AG09319 (cell line): ENCODE measurements around the gene DYNC1I2.

Source experiments
- DNase-seq: peaks from one replicate; pipeline ENCODE4 v3.0.0-alpha.2; 2010; ENCODE audit warnings: low read depth; ENCODE audit errors: extremely low read depth
- TF ChIP-seq, protein P1 (sequence below): IDR thresholded peaks from 2 replicates; pipeline ENCODE4 v1.5.1; 2011; ENCODE audit warnings: low read depth, mild to moderate bottlenecking, inconsistent platforms, low read length, moderate library complexity

The DYNC1I2 gene

DNA sequence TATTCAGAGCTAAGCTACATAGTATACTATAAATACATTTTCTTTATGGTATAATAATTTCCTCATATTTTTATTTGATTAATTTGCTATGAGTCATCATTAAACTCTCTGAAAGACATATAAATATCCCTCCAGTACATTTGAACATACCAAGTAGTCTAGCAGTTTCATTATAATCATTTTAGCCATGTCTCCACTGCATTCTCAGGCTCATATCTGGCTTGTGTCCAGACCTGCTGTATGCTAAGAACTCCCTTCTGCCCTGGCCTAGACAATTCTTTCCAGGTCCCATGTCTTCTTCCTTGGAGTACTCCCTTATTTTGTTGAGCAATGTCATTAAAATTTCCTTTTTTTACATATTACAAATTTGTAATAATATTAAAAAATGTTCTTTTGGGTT lies 16.6 kb upstream of the DYNC1I2 start:
- no peak for DNase-seq
- TF ChIP-seq, protein P1, sequence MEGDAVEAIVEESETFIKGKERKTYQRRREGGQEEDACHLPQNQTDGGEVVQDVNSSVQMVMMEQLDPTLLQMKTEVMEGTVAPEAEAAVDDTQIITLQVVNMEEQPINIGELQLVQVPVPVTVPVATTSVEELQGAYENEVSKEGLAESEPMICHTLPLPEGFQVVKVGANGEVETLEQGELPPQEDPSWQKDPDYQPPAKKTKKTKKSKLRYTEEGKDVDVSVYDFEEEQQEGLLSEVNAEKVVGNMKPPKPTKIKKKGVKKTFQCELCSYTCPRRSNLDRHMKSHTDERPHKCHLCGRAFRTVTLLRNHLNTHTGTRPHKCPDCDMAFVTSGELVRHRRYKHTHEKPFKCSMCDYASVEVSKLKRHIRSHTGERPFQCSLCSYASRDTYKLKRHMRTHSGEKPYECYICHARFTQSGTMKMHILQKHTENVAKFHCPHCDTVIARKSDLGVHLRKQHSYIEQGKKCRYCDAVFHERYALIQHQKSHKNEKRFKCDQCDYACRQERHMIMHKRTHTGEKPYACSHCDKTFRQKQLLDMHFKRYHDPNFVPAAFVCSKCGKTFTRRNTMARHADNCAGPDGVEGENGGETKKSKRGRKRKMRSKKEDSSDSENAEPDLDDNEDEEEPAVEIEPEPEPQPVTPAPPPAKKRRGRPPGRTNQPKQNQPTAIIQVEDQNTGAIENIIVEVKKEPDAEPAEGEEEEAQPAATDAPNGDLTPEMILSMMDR = no peak

DNA sequence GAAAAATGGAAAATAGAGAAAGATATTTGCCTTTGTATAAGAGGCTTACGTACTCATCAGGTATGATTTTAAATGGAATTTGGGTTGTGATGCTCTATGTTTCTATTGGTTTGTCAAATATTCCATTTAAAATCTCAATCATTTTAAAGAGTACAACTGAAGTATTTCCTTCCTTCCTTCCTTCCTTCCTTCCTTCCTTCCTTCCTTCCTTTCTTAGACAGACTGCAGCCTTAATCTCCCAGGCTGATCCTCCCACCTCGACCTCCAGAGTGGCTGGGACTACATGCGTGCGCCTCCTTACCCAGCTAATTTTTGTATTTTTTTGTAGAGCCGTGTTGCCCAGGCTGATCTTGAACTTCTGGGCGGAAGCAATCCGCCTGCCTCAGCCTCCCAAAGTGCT lies 15.4 kb upstream of the DYNC1I2 start:
- TF ChIP-seq, protein P1 = no peak
- DNase-seq = no peak

DNA sequence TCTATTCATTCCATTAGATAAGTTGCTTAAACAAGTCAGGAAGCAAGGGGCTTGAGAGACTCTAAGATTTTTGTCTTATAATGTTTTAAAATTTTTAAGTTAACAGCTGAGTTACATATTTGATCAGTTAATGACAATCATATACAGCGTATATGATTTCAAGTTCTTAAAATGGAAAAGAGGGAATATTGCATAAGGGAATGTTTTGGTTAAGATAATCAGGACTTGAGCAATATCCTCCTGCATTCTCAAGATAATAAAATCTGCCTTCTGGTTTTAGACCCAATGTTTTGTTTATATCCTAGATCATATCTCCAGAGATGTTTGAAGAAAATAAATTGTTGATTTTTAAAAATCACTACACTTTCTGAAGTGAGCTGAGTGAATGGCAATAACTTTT lies 13.4 kb upstream of the DYNC1I2 start:
- DNase-seq = no peak
- TF ChIP-seq, protein P1 = no peak

DNA sequence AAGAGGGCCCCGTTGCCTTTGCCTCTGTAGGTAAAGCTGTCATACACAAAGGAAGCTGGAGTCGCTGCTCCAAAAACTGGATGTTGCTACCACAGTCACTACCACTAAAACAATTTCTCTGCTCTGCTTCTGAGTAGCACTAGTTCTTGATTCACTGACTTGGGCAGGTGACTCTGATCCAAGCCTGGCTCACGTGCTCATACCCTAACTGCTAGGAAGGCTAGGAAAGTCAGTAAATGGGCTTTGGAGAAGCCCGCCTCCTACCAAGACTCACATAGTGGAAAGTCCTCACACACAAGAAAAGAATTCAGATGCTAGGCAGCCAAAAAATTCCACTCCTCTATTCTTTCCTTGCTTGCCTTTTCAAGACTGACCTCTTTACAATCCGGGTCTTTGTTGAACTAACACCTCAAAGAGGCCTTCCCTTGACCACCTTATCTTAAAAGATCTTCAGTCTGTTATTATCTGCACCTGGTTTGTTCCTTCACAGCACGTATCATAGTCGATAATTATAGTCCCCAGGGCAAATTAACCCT lies 11.4 kb upstream of the DYNC1I2 start:
- TF ChIP-seq, protein P1 = no peak

DNA sequence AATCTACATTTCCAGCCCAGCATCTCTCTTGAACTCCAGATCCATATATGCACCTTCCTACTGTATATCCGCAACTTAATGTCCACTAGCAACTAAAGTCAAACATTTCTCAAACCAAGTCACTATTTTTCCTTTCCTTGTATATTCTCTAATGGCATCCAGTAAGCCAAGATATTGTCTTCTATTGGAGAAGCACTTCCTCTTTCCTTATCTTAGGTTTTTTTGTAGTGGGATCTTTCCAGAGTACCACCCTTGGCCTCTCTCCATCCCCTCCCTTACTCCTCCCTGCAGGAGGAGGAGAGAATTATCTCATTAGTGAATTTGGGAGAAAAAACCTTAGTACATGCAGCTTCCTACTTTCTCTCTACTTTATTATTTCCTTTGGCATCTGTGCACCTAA lies 8.7 kb upstream of the DYNC1I2 start:
- DNase-seq = no peak
- TF ChIP-seq, protein P1 = no peak

More for the DNA sequence above, 11.4 kb upstream of the DYNC1I2 start:
- DNase-seq = no peak

DNA sequence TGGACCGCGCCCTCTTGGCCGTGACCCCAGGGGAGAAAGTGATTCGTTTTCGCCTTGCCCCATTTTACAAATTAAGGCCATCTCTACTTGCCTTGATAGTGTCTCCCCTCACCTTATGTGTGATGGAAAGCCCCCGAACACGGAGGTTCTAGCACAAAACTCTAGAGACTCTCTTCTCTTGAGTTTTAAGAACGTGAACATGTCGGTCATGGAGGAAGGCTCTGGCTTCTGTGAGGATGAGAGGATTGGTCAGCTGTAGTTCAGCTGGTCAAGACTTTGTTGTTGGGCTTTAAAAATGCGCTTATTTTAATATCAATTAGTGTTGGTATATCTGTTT lies 828 bp downstream of the DYNC1I2 start:
- no peak for DNase-seq
- TF ChIP-seq, protein P1 = no peak

DNA sequence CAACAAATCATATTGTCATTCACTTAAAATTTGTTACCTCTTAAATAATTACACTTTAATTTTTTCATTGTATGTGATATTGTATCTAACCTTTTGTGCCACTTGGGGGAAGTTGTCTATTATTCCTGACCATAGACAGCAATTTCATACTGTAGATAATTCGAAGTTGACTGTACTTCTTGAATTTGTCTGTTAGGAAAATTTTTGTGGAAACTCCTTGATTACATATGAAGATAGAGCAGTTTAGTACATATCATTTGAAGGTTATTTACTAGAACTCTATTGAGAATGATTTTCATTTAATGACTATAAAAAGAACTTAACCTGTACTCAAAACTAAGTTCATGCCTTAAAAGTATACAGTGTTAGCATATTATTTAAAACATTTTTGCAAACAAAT lies 5.1 kb downstream of the DYNC1I2 start:
- TF ChIP-seq, protein P1 = no peak

More for the DNA sequence above, 5.1 kb downstream of the DYNC1I2 start:
- no peak for DNase-seq
